HCT116 (cell line): ENCODE measurements around the gene RPS15A.

Experiments used
- EZH2 ChIP-seq: fragments of 200-600 bp; sonication (generic); IDR thresholded peaks from 2 replicates; pipeline ENCODE4 v1.6.1; 2017; ENCODE audit warnings: antibody characterized with exemption, mixed run types
- POLR2A ChIP-seq: IDR thresholded peaks from 2 replicates; pipeline ENCODE4 v1.7.0; 2011; ENCODE audit warnings: borderline replicate concordance; ENCODE audit not compliant: insufficient read depth, insufficient read length; ENCODE audit errors: extremely low read depth
- RAD21 ChIP-seq: IDR thresholded peaks from 2 replicates; pipeline ENCODE4 v1.6.1; 2012; ENCODE audit warnings: low read depth, mild to moderate bottlenecking
- SP1 ChIP-seq: IDR thresholded peaks from 2 replicates; pipeline ENCODE4 v1.6.1; 2012; ENCODE audit warnings: low read depth
- ZFX ChIP-seq: fragments of 450-650 bp; IDR thresholded peaks from 2 replicates; pipeline ENCODE4 v1.6.1; 2017
- TF ChIP-seq, protein P1 (sequence below), 3 experiments: fragments of 200-600 bp in 1 of 3; sonication (generic) in 1 of 3; IDR thresholded peaks in 2 of 3; conservative IDR thresholded peaks in 1 of 3; 2 replicates each; pipeline ENCODE4 v1.5.1; 2012 to 2017; ENCODE audit warnings: low read depth in 2 of 3, low read length in 2 of 3, antibody characterized with exemption in 1 of 3, borderline replicate concordance in 1 of 3, control low read depth in 1 of 3, mild to moderate bottlenecking in 1 of 3, mixed read lengths in 1 of 3, mixed run types in 1 of 3, moderate library complexity in 1 of 3; ENCODE audit not compliant: insufficient read depth in 1 of 3
- TF ChIP-seq, protein P2 (sequence below): IDR thresholded peaks from 2 replicates; pipeline ENCODE4 v1.6.1; 2012; ENCODE audit warnings: low read depth

DNA sequence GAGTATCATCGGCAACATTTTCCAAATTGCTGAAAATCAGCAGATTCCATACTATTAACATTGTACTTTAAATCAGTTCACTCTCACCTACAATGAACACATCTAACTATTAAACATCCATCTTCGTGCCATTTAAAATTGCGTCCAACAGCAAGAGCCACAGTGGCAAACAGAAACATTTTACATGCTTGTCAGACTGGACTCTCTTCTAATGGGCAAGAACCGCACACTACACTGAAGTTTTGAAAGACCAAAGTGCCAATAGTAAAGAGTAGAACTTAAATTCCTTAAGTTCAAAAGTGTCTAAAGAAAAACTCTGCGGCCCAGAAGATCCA, 652 bp downstream of the RPS15A start:
- TF ChIP-seq, protein P1, sequence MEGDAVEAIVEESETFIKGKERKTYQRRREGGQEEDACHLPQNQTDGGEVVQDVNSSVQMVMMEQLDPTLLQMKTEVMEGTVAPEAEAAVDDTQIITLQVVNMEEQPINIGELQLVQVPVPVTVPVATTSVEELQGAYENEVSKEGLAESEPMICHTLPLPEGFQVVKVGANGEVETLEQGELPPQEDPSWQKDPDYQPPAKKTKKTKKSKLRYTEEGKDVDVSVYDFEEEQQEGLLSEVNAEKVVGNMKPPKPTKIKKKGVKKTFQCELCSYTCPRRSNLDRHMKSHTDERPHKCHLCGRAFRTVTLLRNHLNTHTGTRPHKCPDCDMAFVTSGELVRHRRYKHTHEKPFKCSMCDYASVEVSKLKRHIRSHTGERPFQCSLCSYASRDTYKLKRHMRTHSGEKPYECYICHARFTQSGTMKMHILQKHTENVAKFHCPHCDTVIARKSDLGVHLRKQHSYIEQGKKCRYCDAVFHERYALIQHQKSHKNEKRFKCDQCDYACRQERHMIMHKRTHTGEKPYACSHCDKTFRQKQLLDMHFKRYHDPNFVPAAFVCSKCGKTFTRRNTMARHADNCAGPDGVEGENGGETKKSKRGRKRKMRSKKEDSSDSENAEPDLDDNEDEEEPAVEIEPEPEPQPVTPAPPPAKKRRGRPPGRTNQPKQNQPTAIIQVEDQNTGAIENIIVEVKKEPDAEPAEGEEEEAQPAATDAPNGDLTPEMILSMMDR (IDR thresholded peaks at IDR 0.05 in 2 of 3, conservative IDR thresholded peaks at IDR 0.05 in 1 of 3; ENCODE audit: borderline replicate concordance in 1 of 3, insufficient read depth in 1 of 3, low read depth in 2 of 3, low read length in 2 of 3) = no peak
- TF ChIP-seq ZFX (no peak), EZH2 (no peak), SP1 (no peak), RAD21 (no peak), POLR2A (no peak)
- TF ChIP-seq, protein P2, sequence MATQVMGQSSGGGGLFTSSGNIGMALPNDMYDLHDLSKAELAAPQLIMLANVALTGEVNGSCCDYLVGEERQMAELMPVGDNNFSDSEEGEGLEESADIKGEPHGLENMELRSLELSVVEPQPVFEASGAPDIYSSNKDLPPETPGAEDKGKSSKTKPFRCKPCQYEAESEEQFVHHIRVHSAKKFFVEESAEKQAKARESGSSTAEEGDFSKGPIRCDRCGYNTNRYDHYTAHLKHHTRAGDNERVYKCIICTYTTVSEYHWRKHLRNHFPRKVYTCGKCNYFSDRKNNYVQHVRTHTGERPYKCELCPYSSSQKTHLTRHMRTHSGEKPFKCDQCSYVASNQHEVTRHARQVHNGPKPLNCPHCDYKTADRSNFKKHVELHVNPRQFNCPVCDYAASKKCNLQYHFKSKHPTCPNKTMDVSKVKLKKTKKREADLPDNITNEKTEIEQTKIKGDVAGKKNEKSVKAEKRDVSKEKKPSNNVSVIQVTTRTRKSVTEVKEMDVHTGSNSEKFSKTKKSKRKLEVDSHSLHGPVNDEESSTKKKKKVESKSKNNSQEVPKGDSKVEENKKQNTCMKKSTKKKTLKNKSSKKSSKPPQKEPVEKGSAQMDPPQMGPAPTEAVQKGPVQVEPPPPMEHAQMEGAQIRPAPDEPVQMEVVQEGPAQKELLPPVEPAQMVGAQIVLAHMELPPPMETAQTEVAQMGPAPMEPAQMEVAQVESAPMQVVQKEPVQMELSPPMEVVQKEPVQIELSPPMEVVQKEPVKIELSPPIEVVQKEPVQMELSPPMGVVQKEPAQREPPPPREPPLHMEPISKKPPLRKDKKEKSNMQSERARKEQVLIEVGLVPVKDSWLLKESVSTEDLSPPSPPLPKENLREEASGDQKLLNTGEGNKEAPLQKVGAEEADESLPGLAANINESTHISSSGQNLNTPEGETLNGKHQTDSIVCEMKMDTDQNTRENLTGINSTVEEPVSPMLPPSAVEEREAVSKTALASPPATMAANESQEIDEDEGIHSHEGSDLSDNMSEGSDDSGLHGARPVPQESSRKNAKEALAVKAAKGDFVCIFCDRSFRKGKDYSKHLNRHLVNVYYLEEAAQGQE = no peak
